Measurements from ENCODE around the gene MOSMO.
"Not testable (repeated sequence)": the region's sequence is repeated elsewhere in the genome, so short reads cannot be mapped to it uniquely, and the experiment has no call there.

MOSMO gene

GRCh38 chr16:22018559-22018958, 10.6 kb downstream of the MOSMO start:
- peak; percentile 51 for DNase-seq (ENCODE audit: low read depth)
- no peak for TF ChIP-seq CTCF (conservative IDR thresholded peaks at IDR 0.05; ENCODE audit: low read depth, low read length)

GRCh38 chr16:22022151-22022550, 14.2 kb downstream of the MOSMO start:
- DNase-seq (ENCODE audit: low read depth) = no peak
- TF ChIP-seq CTCF (conservative IDR thresholded peaks at IDR 0.05; ENCODE audit: low read depth, low read length) = no peak
- no peak overlapping the region for H3K4me3 ChIP-seq (ENCODE audit: low read depth, low read length)

More at GRCh38 chr16:22018559-22018958, 10.6 kb downstream of the MOSMO start:
- no peak overlapping the region for H3K4me3 ChIP-seq (ENCODE audit: low read depth, low read length)

- peak; percentile 26 for DNase-seq (ENCODE audit: low read depth)
- H3K4me3 ChIP-seq (ENCODE audit: low read depth, low read length) = no peak overlapping the region
- TF ChIP-seq CTCF (conservative IDR thresholded peaks at IDR 0.05; ENCODE audit: low read depth, low read length) = no peak
Observed at GRCh38 chr16:22023505-22023904, 15.6 kb downstream of the MOSMO start.

- H3K4me3 ChIP-seq (ENCODE audit: low read depth, low read length); DNase-seq (ENCODE audit: low read depth): not testable (repeated sequence)
Observed at GRCh38 chr16:22024785-22025184, 16.9 kb downstream of the MOSMO start.

- DNase-seq (ENCODE audit: low read depth) = peak; percentile 29
- H3K4me3 ChIP-seq (ENCODE audit: low read depth, low read length) = no peak overlapping the region
- TF ChIP-seq CTCF (conservative IDR thresholded peaks at IDR 0.05; ENCODE audit: low read depth, low read length) = no peak
Observed at GRCh38 chr16:22027633-22028032, 19.7 kb downstream of the MOSMO start.

DNA sequence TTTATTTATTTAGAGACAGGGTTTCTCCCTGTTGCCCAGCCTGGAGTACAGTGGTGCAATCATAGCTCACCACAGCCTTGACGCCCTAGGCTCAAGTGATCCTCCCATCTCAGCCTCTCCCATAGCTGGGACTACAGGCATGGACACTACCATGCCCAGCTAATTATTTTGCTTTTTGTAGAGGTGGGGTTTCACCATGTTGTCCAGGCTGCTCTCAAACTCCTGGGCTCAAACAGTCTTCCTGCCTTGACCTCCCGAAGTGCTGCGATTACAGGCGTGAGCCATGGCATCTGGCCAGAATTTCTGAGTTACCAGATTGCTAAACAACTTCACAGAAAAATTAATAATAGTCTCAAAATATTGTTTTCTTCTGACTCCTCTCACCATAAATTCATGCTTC, 21.7 kb downstream of the MOSMO start:
- TF ChIP-seq CTCF (conservative IDR thresholded peaks at IDR 0.05; ENCODE audit: low read depth, low read length) = no peak
- no peak overlapping the region for H3K4me3 ChIP-seq (ENCODE audit: low read depth, low read length)
- DNase-seq (ENCODE audit: low read depth) = peak; percentile 51

DNA sequence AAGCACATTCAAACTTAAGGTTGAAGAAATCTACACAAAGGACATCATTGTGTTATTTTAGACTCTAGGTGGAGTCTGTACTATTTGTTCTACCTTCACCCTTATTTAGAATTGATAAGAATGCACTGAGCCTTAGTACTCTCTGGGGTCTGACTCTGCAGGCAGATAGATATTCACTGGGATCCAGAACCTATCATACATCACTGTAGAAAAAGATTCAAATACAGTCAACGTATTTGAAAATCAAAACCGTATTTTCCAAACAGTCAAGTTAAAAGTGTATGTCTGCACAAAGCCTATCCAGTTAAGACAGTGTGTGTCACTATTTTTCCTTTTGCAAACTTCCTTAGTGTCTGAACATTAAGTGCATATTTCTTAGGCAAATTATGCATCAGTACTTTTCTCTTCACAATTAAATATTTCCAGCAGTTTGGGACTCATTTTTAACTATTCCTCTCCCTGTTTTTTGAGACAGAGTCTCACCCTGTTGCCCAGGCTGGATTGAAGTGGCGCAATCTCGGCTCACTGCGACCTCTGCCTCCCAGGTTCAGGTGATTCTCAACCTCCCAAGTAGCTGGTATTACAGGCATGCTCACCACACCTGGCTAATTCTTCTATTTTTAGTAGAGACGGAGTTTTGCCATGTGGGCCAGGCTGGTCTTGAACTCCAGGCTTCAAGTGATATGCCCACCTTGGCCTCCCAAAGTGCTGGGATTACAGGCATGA, 22.3 kb downstream of the MOSMO start:
- TF ChIP-seq CTCF (conservative IDR thresholded peaks at IDR 0.05; ENCODE audit: low read depth, low read length) = no peak
- DNase-seq (ENCODE audit: low read depth) = no peak
- H3K4me3 ChIP-seq (ENCODE audit: low read depth, low read length) = no peak overlapping the region
